ENCODE results near the gene TEPSIN. TPM values are rescaled to one million over a fixed set of nuclear protein-coding genes. Genes with fewer than 3 reads are reported as not detected.

TEPSIN gene
- total RNA-seq, 1 donor from 2014 or later: 40.2 TPM

DNA sequence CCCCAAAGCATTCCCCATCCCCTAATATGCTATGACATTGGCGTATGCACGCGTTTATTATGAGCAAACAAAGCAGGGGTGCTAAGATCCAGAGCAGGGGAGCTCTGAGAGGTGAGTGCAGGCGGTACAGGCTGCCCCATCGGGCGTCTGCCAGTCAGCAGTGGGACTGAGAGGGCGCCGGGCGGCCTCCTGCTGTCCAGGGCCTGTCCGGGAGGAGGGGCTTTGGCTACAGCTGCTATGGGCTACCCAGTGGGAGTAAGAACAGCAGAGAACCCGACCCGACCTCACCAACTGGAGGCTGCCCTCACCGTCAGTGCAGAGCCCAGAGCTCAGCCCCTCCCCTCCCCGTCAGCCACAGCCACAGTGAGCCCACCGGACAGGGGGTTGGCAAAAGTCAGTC lies 54.3 kb downstream of the TEPSIN start:
- intact Hi-C loops (cut with DNase I): no loop called here
- Histone ChIP-seq H3K27ac (no peak overlapping the region), H3K9me3 (no peaks in the 10 kb centered on the region), H3K4me3 (no peak overlapping the region), H3K36me3 (no peaks in the 10 kb centered on the region), H3K4me1 (no peaks in the 10 kb centered on the region), H3K27me3 (peaks cover 4% of the 10 kb centered on the region)
- no peak for ATAC-seq
- no peak for TF ChIP-seq CTCF (IDR thresholded peaks at IDR 0.05)
- no peak for DNase-seq

- Histone ChIP-seq H3K4me3 (no peak overlapping the region), H3K9me3 (no peaks in the 10 kb centered on the region), H3K36me3 (no peaks in the 10 kb centered on the region), H3K27me3 (peaks cover 4% of the 10 kb centered on the region), H3K4me1 (no peaks in the 10 kb centered on the region), H3K27ac (no peak overlapping the region)
- ATAC-seq (no peak), DNase-seq (no peak)
- no peak for TF ChIP-seq CTCF (IDR thresholded peaks at IDR 0.05)
- intact Hi-C loops (cut with DNase I): no loop called here
These were observed 55.0 kb downstream of the TEPSIN start for GRCh38 chr17:81183807-81184206.

GRCh38 chr17:81183316-81183715 lies 55.5 kb downstream of the TEPSIN start:
- Histone ChIP-seq H3K9me3 (no peaks in the 10 kb centered on the region), H3K36me3 (no peaks in the 10 kb centered on the region), H3K27ac (no peak overlapping the region), H3K27me3 (peaks cover 4% of the 10 kb centered on the region), H3K4me3 (no peak overlapping the region), H3K4me1 (no peaks in the 10 kb centered on the region)
- ATAC-seq: no peak
- no peak for TF ChIP-seq CTCF (IDR thresholded peaks at IDR 0.05)
- intact Hi-C loops (cut with DNase I): no loop called here
- no peak for DNase-seq

DNA sequence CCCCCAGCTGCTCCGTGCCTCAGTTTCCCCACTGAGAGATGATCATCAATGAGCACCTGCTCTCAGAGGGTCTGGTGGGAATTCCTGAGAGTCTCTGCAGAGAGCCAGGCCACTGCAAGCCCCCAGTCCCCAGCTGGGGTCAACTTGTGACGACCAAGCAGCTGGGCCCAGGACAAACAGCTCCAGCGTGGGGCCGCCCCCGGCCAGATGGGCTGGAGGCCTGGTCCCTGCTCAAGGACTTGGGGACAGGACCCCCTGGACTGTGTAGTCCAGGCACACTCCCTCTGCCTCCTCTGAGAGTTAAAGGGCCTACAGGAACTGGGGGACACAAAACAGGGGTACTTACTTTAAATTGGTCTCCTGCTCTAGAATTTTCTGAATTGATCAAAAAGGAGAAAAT lies 56.3 kb downstream of the TEPSIN start:
- no peak for TF ChIP-seq CTCF (IDR thresholded peaks at IDR 0.05)
- Histone ChIP-seq H3K27ac (no peak overlapping the region), H3K36me3 (no peaks in the 10 kb centered on the region), H3K27me3 (peaks cover 4% of the 10 kb centered on the region), H3K4me1 (no peaks in the 10 kb centered on the region), H3K9me3 (no peaks in the 10 kb centered on the region), H3K4me3 (no peak overlapping the region)
- intact Hi-C loops (cut with DNase I): no loop called here
- no peak for ATAC-seq
- no peak for DNase-seq

- Histone ChIP-seq H3K27ac (no peak overlapping the region), H3K9me3 (no peaks in the 10 kb centered on the region), H3K36me3 (no peaks in the 10 kb centered on the region), H3K27me3 (peaks cover 4% of the 10 kb centered on the region), H3K4me1 (no peaks in the 10 kb centered on the region), H3K4me3 (no peak overlapping the region)
- no peak for DNase-seq
- intact Hi-C loops (cut with DNase I): no loop called here
- ATAC-seq: no peak
- no peak for TF ChIP-seq CTCF (IDR thresholded peaks at IDR 0.05)
These were observed 57.1 kb downstream of the TEPSIN start for GRCh38 chr17:81181811-81182185.
